HG03442 (cell line): ENCODE measurements around the gene ELAVL4.
"Not testable (repeated sequence)": the region's sequence is repeated elsewhere in the genome, so short reads cannot be mapped to it uniquely, and the experiment has no call there.

Source experiments
- ATAC-seq: cut with Tn5 transposase; IDR thresholded peaks from one replicate; pipeline ENCODE4 v1.9.1; 2021; ENCODE audit warnings: mild to moderate bottlenecking, moderate library complexity; ENCODE audit not compliant: unreplicated experiment

ELAVL4 gene

GRCh38 chr1:50123071-50123470 lies 14.4 kb downstream of the ELAVL4 start:
- no peak for ATAC-seq

GRCh38 chr1:50126927-50127715 lies 18.4 kb downstream of the ELAVL4 start:
- ATAC-seq: no peak

DNA sequence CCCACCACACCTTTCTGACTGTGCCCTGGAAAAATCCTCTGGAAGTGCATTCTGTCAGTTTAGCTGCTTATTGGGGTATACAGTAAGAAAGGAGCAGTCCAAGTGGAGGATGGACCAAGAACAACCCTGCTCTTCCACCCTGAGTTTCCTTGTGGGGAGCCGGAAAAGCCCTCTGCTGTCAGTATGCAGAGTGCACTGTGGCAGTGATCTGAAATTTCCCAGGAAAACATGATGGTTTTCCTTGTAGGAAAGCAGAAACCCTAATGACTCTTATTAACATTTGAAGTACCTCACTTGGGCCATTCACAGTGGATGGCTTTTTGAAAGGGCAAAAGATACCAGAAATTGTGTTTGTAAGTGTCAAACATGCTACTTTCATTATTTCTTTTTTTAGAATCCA lies 20.5 kb downstream of the ELAVL4 start:
- ATAC-seq: no peak

DNA sequence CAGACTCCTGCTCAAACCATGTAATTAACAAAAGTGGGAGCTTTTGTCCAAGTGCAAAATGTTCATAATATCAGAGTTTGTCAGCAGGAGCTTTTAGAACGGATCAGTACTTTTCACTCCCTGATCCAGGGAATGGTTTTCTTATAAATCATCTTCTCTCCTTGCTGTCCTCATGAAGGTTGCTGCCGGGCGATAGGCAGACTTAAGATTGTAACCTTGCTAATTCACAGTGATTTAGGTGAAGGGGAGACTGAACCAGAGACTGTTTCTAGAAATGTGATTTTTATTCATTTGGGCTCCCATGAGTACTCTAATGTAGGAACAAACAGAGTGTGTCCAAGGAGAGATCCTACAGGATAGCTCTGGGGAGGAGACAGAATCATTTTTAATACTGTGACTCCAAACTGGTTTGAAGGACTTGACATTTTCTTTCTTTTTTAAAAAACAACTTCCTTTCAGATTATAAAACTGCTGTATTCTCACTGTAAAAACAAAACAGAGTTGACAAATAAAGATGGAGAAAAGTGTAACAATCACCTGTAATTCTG lies 23.7 kb downstream of the ELAVL4 start:
- no peak for ATAC-seq

DNA sequence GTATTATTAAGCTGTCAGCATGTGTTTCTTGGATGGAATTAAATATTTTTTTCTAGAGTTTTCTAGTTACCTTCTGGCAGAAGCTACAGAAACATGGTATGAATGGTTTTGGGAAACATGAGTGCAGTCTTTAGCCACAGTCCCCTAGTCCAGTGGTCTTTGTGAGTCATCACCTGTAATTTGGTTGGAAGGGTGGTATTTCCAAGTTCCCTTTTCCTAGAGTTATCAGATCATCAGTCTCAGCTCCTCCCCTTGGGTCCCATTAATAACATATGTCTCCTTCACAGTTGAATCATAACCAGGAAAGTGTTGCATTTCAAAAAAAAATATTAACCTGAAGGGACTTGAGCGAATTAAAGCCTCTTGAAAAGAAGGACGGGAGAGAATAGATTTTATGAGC lies 27.0 kb downstream of the ELAVL4 start:
- no peak for ATAC-seq

- no peak for ATAC-seq
Observed at GRCh38 chr1:50139339-50140181, 30.8 kb downstream of the ELAVL4 start.

DNA sequence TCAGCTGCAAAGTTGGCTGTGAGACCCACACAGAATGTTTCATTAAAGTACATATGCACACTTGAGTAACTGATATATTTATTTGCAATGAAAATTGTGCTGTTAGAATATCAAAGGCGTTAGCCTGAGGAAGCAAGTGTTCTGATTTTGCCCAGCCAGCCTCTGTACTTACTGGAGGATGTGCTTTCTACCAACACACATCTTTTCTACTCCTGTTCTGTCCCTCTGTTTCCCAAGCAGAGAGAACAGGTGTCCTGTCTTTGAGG lies 31.4 kb downstream of the ELAVL4 start:
- no peak for ATAC-seq

DNA sequence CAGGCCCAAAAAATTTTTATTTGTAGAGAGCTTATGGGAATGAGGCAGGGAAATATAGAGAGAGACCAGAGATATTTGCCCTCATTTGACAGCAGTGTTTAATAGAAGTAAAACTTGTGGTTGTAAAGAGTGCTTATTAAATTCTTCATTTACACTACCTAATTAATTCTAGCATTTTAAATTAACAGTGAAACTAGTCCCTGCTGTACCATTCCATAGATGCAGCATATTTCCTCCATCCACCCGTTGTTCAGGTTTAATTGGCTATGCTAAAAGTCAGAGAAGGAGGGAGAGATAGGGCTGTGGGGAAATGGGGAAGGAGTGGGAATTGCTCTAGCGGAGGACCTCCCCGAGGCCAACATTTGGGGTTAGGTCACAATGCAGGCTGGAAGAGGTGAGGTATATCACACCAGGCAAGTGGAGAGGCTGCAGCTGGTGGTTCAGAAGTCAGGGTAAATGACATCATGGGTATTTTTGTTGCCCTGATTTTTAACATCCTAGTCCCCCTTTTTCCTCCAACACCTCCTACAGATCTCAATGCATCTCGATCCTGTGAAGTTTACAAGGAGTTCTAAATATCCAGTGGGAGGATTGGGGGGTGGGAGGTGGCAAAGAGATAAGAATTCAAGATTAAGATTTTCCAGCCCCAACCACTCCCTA lies 38.6 kb downstream of the ELAVL4 start:
- ATAC-seq: no peak

- ATAC-seq: no peak
Observed at GRCh38 chr1:50148142-50148923, 39.6 kb downstream of the ELAVL4 start.

GRCh38 chr1:50152236-50152635 lies 43.5 kb downstream of the ELAVL4 start:
- no peak for ATAC-seq

DNA sequence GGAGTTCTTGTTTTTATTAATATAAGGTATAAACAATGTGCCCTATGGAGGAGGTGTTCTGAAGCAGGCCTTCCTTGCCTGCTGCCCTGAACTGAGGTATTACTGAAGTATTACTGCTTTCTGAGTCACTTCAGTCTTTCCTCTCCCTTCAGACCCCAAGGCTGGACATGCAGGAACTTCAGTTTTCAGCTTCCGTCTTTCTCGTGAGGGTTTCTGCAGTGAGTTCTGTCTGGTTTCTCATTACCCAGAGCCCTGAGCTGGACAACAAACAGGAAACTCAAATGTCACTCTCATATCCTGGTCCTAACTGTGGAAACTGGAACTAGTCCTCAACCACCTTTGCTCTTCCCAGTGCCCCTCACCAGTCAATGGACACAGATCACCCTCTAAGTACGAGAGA lies 46.8 kb downstream of the ELAVL4 start:
- no peak for ATAC-seq

DNA sequence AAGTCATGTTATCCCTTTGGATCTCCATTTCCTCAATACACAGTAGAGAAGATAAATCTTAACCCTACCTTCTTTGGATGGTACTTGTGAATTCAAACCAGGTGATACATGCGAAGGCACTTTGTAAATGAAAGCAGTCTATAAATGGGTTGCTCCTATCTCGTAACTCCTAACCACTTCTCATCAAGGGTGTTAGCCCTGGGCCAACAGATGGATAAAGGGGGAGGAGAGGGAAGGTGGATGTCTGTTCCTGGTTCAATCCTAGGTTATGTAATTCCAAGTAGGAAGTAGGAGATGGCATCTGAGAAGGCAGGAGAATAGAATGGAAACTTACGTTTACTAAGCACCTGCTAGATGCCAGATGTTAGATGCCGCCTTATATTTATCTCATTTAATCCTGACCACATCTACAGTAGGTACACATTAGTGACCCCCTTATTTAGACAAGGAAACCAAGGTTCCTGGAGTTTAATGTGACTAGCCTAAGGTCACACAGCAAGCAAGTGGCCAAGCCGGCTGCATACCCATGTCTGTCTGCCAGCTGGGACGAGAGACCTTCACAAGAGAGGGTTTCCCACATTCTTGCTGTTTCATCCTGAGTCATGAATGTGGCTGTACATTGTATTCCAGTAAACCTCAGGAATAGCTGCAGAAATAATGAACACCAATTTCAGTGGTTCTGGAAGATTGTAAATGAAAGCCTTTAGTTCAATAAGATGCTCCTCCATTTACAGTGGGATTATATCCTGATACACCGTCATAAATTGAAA lies 47.7 kb downstream of the ELAVL4 start:
- no peak for ATAC-seq

- no peak for ATAC-seq
Observed at GRCh38 chr1:50157306-50157941, 48.7 kb downstream of the ELAVL4 start.

- no peak for ATAC-seq
Observed at GRCh38 chr1:50158421-50158820, 49.7 kb downstream of the ELAVL4 start.

- no peak for ATAC-seq
Observed at GRCh38 chr1:50163680-50164079, 55.0 kb downstream of the ELAVL4 start.

- ATAC-seq: not testable (repeated sequence)
Observed at GRCh38 chr1:50166351-50166750, 57.6 kb downstream of the ELAVL4 start.

DNA sequence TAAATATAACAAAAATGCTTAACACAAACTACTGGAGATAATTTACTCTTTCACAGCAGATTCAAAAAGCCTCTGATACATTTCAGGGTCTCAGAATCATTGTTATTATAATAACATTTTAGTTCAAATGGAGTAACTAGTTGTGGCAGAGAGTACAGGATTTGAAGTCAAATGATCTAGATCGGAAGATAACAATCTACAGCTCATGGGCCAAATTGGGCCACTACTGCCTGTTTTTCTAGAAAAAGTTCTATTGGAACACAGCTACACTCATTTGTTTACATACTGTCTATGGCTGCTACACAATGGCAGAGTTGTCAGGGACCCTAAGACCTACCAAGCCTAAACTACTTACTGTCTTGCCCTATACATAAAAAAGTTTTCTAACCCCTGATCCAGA lies 63.6 kb downstream of the ELAVL4 start:
- ATAC-seq: no peak

- ATAC-seq: no peak
Observed at GRCh38 chr1:50174101-50174500, 65.4 kb downstream of the ELAVL4 start.
